ENCODE data around the gene AIP.

AIP gene

GRCh38 chr11:67494371-67495233 lies 11.8 kb downstream of the AIP start:
- no peak for DNase-seq

GRCh38 chr11:67495234-67496005 lies 12.6 kb downstream of the AIP start:
- DNase-seq: no peak

- no peak for DNase-seq
Observed at GRCh38 chr11:67496113-67496512, 13.3 kb downstream of the AIP start.

GRCh38 chr11:67497656-67498291 lies 14.9 kb downstream of the AIP start:
- DNase-seq: no peak

GRCh38 chr11:67498544-67498972 lies 15.7 kb downstream of the AIP start:
- DNase-seq: no peak

GRCh38 chr11:67499808-67500483 lies 17.1 kb downstream of the AIP start:
- DNase-seq: no peak

GRCh38 chr11:67500484-67500821 lies 17.6 kb downstream of the AIP start:
- no peak for DNase-seq

GRCh38 chr11:67500831-67501715 lies 18.2 kb downstream of the AIP start:
- no peak for DNase-seq

- no peak for DNase-seq
Observed at GRCh38 chr11:67501854-67502253, 19.0 kb downstream of the AIP start.

GRCh38 chr11:67502328-67502979 lies 19.6 kb downstream of the AIP start:
- no peak for DNase-seq

- DNase-seq: no peak
Observed at GRCh38 chr11:67503119-67504004, 20.5 kb downstream of the AIP start.

- DNase-seq: no peak
Observed at GRCh38 chr11:67504005-67504949, 21.5 kb downstream of the AIP start.

GRCh38 chr11:67504950-67505581 lies 22.2 kb downstream of the AIP start, which contains the start of gene PITPNM1:
Gene PITPNM1 (minus strand): TSS chr11:67505363. CDS start chr11:67504180, 1,183 bp downstream.
- peak in 1 of 2 donors; percentile 40 for DNase-seq

- peak; percentile 61 to 66 for DNase-seq
Observed at GRCh38 chr11:67505605-67506396, 23.0 kb downstream of the AIP start.

GRCh38 chr11:67506426-67507051 lies 23.7 kb downstream of the AIP start:
- no peak for DNase-seq

- no peak for DNase-seq
Observed at GRCh38 chr11:67507242-67507863, 24.5 kb downstream of the AIP start.
